SK-N-SH (cell line): ENCODE results near the gene SAMD4B. TPM values are rescaled to one million over a fixed set of nuclear protein-coding genes. Genes with fewer than 3 reads are reported as not detected.

ENCODE experiments used
- CTCF ChIA-PET: fragments of 300-600, 350-600 bp; formaldehyde crosslinking; extraction: SDS; loops from one replicate; lab custom pipeline; 2021; lab: Yijun Ruan, JAX
- POLR2A ChIA-PET: fragments of 350-600 bp; sonication (Branson Sonifier 250); formaldehyde crosslinking; extraction: SDS; loops from one replicate; lab custom pipeline; 2020; ENCODE audit warnings: antibody characterized with exemption, inconsistent platforms; lab: Yijun Ruan, JAX
- DNase-seq: peaks from one replicate; pipeline ENCODE4 v3.0.0; 2012
- H2AFZ ChIP-seq: fragments of 200-600 bp; sonication (generic); 2 replicates; pipeline ENCODE4 v1.8.1; 2016; ENCODE audit warnings: antibody characterized with exemption, mild to moderate bottlenecking, low read depth
- H3F3A ChIP-seq: fragments of 200-600 bp; sonication (generic); replicated peaks from 2 replicates; pipeline ENCODE3; 2016; ENCODE audit warnings: antibody characterized with exemption, mild to moderate bottlenecking; ENCODE audit not compliant: insufficient read depth
- H3K27ac ChIP-seq, 2 experiments: fragments of 200-500 bp in 1 of 2; fragments of 200-600 bp in 1 of 2; sonication (Bioruptor generic) in 1 of 2; sonication (generic), shearing (Covaris generic) in 1 of 2; 2 replicates each; pipeline versions ENCODE4 v1.5.1 to v1.6.1; 2014 to 2016; ENCODE audit warnings: low read depth in 2 of 2, inconsistent platforms in 1 of 2, low read length in 1 of 2, mild to moderate bottlenecking in 1 of 2, mixed read lengths in 1 of 2
- H3K27me3 ChIP-seq: fragments of 200-600 bp; sonication (generic), shearing (Covaris generic); 2 replicates; pipeline ENCODE4 v1.6.1; 2016; ENCODE audit warnings: mixed run types; ENCODE audit not compliant: insufficient read depth
- H3K36me3 ChIP-seq, 2 experiments: fragments of 200-500 bp in 1 of 2; fragments of 200-600 bp in 1 of 2; sonication (Bioruptor generic) in 1 of 2; sonication (generic) in 1 of 2; replicated peaks in 1 of 2; 2 replicates each; pipeline versions ENCODE3 to v1.5.1; 2014 to 2016; ENCODE audit warnings: low read length in 1 of 2, mild to moderate bottlenecking in 1 of 2; ENCODE audit not compliant: insufficient read depth in 2 of 2, control insufficient read depth in 1 of 2
- H3K4me1 ChIP-seq, 2 experiments: fragments of 200-500 bp in 1 of 2; fragments of 200-600 bp in 1 of 2; sonication (Bioruptor generic) in 1 of 2; sonication (generic), shearing (Covaris generic) in 1 of 2; 2 replicates each; pipeline versions ENCODE4 v1.5.1 to v1.6.1; 2014 to 2016; ENCODE audit warnings: low read depth in 1 of 2, low read length in 1 of 2, mixed run types in 1 of 2; ENCODE audit not compliant: insufficient read depth in 2 of 2, control insufficient read depth in 1 of 2
- H3K4me2 ChIP-seq: fragments of 200-600 bp; sonication (generic), shearing (Covaris generic); 2 replicates; pipeline ENCODE4 v1.6.1; 2017; ENCODE audit warnings: mixed run types
- H3K4me3 ChIP-seq, 2 experiments: fragments of 200-500 bp in 1 of 2; fragments of 200-600 bp in 1 of 2; sonication (Bioruptor generic) in 1 of 2; sonication (generic), shearing (Covaris generic) in 1 of 2; 2 replicates each; pipeline versions ENCODE4 v1.5.1 to v1.8.1; 2014 to 2016; ENCODE audit warnings: low read depth in 2 of 2, inconsistent platforms in 1 of 2, low read length in 1 of 2, mild to moderate bottlenecking in 1 of 2, mixed read lengths in 1 of 2, moderate library complexity in 1 of 2
- H3K79me2 ChIP-seq: fragments of 200-600 bp; sonication (generic); 2 replicates; pipeline ENCODE4 v1.8.1; 2017; ENCODE audit warnings: mild to moderate bottlenecking; ENCODE audit not compliant: insufficient read depth
- H3K9ac ChIP-seq: fragments of 200-600 bp; sonication (generic); 2 replicates; pipeline ENCODE4 v1.6.1; 2017; ENCODE audit warnings: mixed run types
- H3K9me2 ChIP-seq: fragments of 200-600 bp; sonication (generic); 2 replicates; pipeline ENCODE4 v1.6.1; 2017; ENCODE audit warnings: mixed run types
- H3K9me3 ChIP-seq: fragments of 200-600 bp; sonication (generic); 2 replicates; pipeline ENCODE4 v1.6.1; 2017; ENCODE audit warnings: mixed run types, mild to moderate bottlenecking, moderate library complexity
- H4K20me1 ChIP-seq: fragments of 200-600 bp; sonication (generic); 2 replicates; pipeline ENCODE4 v1.6.1; 2017; ENCODE audit warnings: mild to moderate bottlenecking, mixed run types; ENCODE audit not compliant: insufficient read depth
- CTCF ChIP-seq: fragments of 200-600 bp; sonication (generic); IDR thresholded peaks from 2 replicates; pipeline ENCODE4 v1.6.1; 2017; ENCODE audit warnings: antibody characterized with exemption, mild to moderate bottlenecking, moderate library complexity
- EZH2phosphoT487 ChIP-seq: fragments of 200-600 bp; sonication (generic); IDR thresholded peaks from 2 replicates; pipeline ENCODE4 v1.6.1; 2017; ENCODE audit warnings: low read depth, mixed run types, mild to moderate bottlenecking, antibody characterized with exemption, moderate library complexity, borderline replicate concordance
- FOXM1 ChIP-seq: IDR thresholded peaks from 2 replicates; pipeline ENCODE4 v1.4.0; 2012; ENCODE audit warnings: low read depth, mild to moderate bottlenecking
- NFIC ChIP-seq: IDR thresholded peaks from 2 replicates; pipeline ENCODE4 v1.4.0; 2012; ENCODE audit warnings: borderline replicate concordance
- REST ChIP-seq: IDR thresholded peaks from 2 replicates; pipeline ENCODE4 v1.6.1; 2012; ENCODE audit warnings: mild to moderate bottlenecking, low read depth, low read length, moderate library complexity
- SMC3 ChIP-seq: IDR thresholded peaks from 2 replicates; pipeline ENCODE4 v1.6.1; 2012; ENCODE audit warnings: low read depth, low read length, improper control_type of control experiment
- TCF12 ChIP-seq: IDR thresholded peaks from 2 replicates; pipeline ENCODE4 v1.4.0; 2012
- USF1 ChIP-seq: IDR thresholded peaks from 2 replicates; pipeline ENCODE4 v1.4.0; 2012; ENCODE audit warnings: low read depth, borderline replicate concordance
- USF2 ChIP-seq: fragments of 150-350 bp; IDR thresholded peaks from 2 replicates; pipeline ENCODE4 v1.6.1; 2017; ENCODE audit warnings: antibody characterized with exemption, low read length, low read depth, borderline replicate concordance
- YY1 ChIP-seq: IDR thresholded peaks from 2 replicates; pipeline ENCODE4 v1.4.0; 2012; ENCODE audit warnings: low read depth, mild to moderate bottlenecking
- WGBS: methylation state at CpG from one replicate; pipeline ENCODE4 v1.1.6; 2017; ENCODE audit warnings: low lambda C conversion rate; 5-methylcytosine and 5-hydroxymethylcytosine counted together
- polyA plus RNA-seq, 3 experiments: library from polyadenylated mRNA; depleted of rRNA; stranded (reverse); fragments of >200 nt; gene quantifications; 2 replicates each; pipeline ENCODE4 v1.2.3, GENCODE V29; 2012

The SAMD4B gene
- polyA plus RNA-seq, 1 of the 3 experiments (the other 2 are of a cell fraction), result 83.0 TPM

- no peak overlapping the region for H3K4me3 ChIP-seq
- ChIA-PET POLR2A (no interaction called here), CTCF (no interaction called here)
- no peak overlapping the region for H3K9ac ChIP-seq
- H3K4me2 ChIP-seq, result no peak overlapping the region
- no peak overlapping the region for H2AFZ ChIP-seq
- H3K9me2 ChIP-seq, result no peaks in the 10 kb centered on the region
- DNase-seq, result no peak
- no peaks in the 10 kb centered on the region for H4K20me1 ChIP-seq
- H3K36me3 ChIP-seq, result peaks cover 41 to 82% of the 10 kb centered on the region in 2 experiments
- H3K9me3 ChIP-seq, result no peaks in the 10 kb centered on the region
- H3K27ac ChIP-seq, result no peak overlapping the region
- no peaks in the 10 kb centered on the region for H3K4me1 ChIP-seq
- no peak for TF ChIP-seq YY1
- WGBS, result 93% methylated on average over 12 of the region's 14 CpGs
- no peaks in the 10 kb centered on the region for H3K27me3 ChIP-seq
- no peaks in the 10 kb centered on the region for H3K79me2 ChIP-seq
- peaks cover 6% of the 10 kb centered on the region for H3F3A ChIP-seq
Observed at GRCh38 chr19:39379865-39380396, 37.7 kb downstream of the SAMD4B start.

- ChIA-PET POLR2A (no interaction called here), CTCF (interaction anchor here (0.5 to 0.6 kb wide), 2 partner anchors 18 to 435 kb away, joined by 3 read pairs; no protein-coding TSS in a partner anchor)
- Histone ChIP-seq H2AFZ (no peak overlapping the region), H3K79me2 (no peaks in the 10 kb centered on the region), H3K4me1 (no peaks in the 10 kb centered on the region), H4K20me1 (no peaks in the 10 kb centered on the region), H3K4me3 (no peak overlapping the region), H3K9ac (no peak overlapping the region), H3K4me2 (no peak overlapping the region), H3K27me3 (no peaks in the 10 kb centered on the region), H3K9me2 (no peaks in the 10 kb centered on the region), H3K27ac (no peak overlapping the region), H3K36me3 (peaks cover 41 to 82% of the 10 kb centered on the region in 2 experiments), H3K9me3 (no peaks in the 10 kb centered on the region), H3F3A (peaks cover 13% of the 10 kb centered on the region)
- no peak for TF ChIP-seq EZH2phosphoT487
- TF ChIP-seq FOXM1, result no peak
- TF ChIP-seq USF2, result no peak
- no peak for TF ChIP-seq CTCF
- no peak for TF ChIP-seq REST
- no peak for TF ChIP-seq SMC3
- TF ChIP-seq TCF12, result no peak
- TF ChIP-seq NFIC, result no peak
- no peak for TF ChIP-seq USF1
- whole genome bisulfite sequencing, result 93% methylated on average over 11 of the region's 17 CpGs
- DNase-seq, result no peak
Observed at GRCh38 chr19:39380521-39381502, 38.6 kb downstream of the SAMD4B start.
